ENCODE results near the gene ST3GAL3.
"Not testable (repeated sequence)": the region's sequence is repeated elsewhere in the genome, so short reads cannot be mapped to it uniquely, and the experiment has no call there.

Gene ST3GAL3

GRCh38 chr1:43777916-43778315, 70.6 kb downstream of the ST3GAL3 start:
- H3K4me3 ChIP-seq (ENCODE audit: low read depth in 1 of 2, low read length in 2 of 2); H3K27ac ChIP-seq (ENCODE audit: low read length); H3K4me1 ChIP-seq (ENCODE audit: control insufficient read depth in 1 of 2, insufficient read depth in 2 of 2, low read length in 2 of 2); H3K27me3 ChIP-seq (ENCODE audit: low read depth, low read length); H3K9me3 ChIP-seq (ENCODE audit: control insufficient read depth in 1 of 2, low read length in 2 of 2); H3K36me3 ChIP-seq (ENCODE audit: control insufficient read depth in 1 of 2, insufficient read depth in 2 of 2, low read length in 2 of 2): not testable (repeated sequence)

- Histone ChIP-seq H3K27ac (ENCODE audit: low read length) (no peak overlapping the region), H3K27me3 (ENCODE audit: low read depth, low read length) (no peaks in the 10 kb centered on the region), H3K9me3 (ENCODE audit: control insufficient read depth in 1 of 2, low read length in 2 of 2) (peaks cover 0 to 4% of the 10 kb centered on the region in 2 donors), H3K4me1 (ENCODE audit: control insufficient read depth in 1 of 2, insufficient read depth in 2 of 2, low read length in 2 of 2) (peaks cover 0 to 11% of the 10 kb centered on the region in 2 donors), H3K4me3 (ENCODE audit: low read depth in 1 of 2, low read length in 2 of 2) (no peak overlapping the region), H3K36me3 (ENCODE audit: control insufficient read depth in 1 of 2, insufficient read depth in 2 of 2, low read length in 2 of 2) (no peaks in the 10 kb centered on the region)
These were observed 71.9 kb downstream of the ST3GAL3 start for GRCh38 chr1:43779266-43779665.

GRCh38 chr1:43779805-43780403, 72.6 kb downstream of the ST3GAL3 start:
- Histone ChIP-seq H3K4me3 (ENCODE audit: low read depth in 1 of 2, low read length in 2 of 2) (no peak overlapping the region), H3K36me3 (ENCODE audit: control insufficient read depth in 1 of 2, insufficient read depth in 2 of 2, low read length in 2 of 2) (no peaks in the 10 kb centered on the region), H3K9me3 (ENCODE audit: control insufficient read depth in 1 of 2, low read length in 2 of 2) (peaks cover 0 to 4% of the 10 kb centered on the region in 2 donors), H3K27ac (ENCODE audit: low read length) (no peak overlapping the region), H3K4me1 (ENCODE audit: control insufficient read depth in 1 of 2, insufficient read depth in 2 of 2, low read length in 2 of 2) (peaks cover 0 to 11% of the 10 kb centered on the region in 2 donors), H3K27me3 (ENCODE audit: low read depth, low read length) (no peaks in the 10 kb centered on the region)

DNA sequence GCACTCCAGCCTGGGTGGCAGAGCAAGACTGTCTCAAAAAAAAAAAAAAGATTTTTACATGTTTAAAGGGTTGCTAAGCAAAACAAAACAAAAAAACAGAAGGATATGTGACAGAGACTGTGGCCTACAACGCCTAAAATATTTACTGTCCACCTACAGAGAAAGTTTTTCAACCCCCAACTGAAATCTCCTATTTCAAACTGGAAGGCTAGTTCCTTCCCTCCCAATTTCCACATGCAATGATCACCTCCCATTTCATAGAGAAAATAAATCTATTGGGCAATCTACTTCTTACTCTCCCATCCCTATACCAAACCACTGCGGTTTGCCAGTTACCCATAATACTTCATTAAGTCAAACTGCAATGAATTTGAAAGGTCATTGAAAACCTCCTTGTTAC, 74.2 kb downstream of the ST3GAL3 start:
- Histone ChIP-seq H3K4me1 (ENCODE audit: control insufficient read depth in 1 of 2, insufficient read depth in 2 of 2, low read length in 2 of 2) (peaks cover 0 to 10% of the 10 kb centered on the region in 2 donors), H3K27ac (ENCODE audit: low read length) (no peak overlapping the region), H3K4me3 (ENCODE audit: low read depth in 1 of 2, low read length in 2 of 2) (no peak overlapping the region), H3K36me3 (ENCODE audit: control insufficient read depth in 1 of 2, insufficient read depth in 2 of 2, low read length in 2 of 2) (no peaks in the 10 kb centered on the region), H3K27me3 (ENCODE audit: low read depth, low read length) (no peaks in the 10 kb centered on the region), H3K9me3 (ENCODE audit: control insufficient read depth in 1 of 2, low read length in 2 of 2) (peaks cover 0 to 4% of the 10 kb centered on the region in 2 donors)

GRCh38 chr1:43783096-43783670, 75.8 kb downstream of the ST3GAL3 start:
- peaks cover 0 to 4% of the 10 kb centered on the region in 2 donors for H3K9me3 ChIP-seq (ENCODE audit: control insufficient read depth in 1 of 2, low read length in 2 of 2)
- peaks cover 0 to 11% of the 10 kb centered on the region in 2 donors for H3K4me1 ChIP-seq (ENCODE audit: control insufficient read depth in 1 of 2, insufficient read depth in 2 of 2, low read length in 2 of 2)
- H3K27me3 ChIP-seq (ENCODE audit: low read depth, low read length) = no peaks in the 10 kb centered on the region
- H3K27ac ChIP-seq (ENCODE audit: low read length) = no peak overlapping the region
- no peak overlapping the region for H3K4me3 ChIP-seq (ENCODE audit: low read depth in 1 of 2, low read length in 2 of 2)
- H3K36me3 ChIP-seq (ENCODE audit: control insufficient read depth in 1 of 2, insufficient read depth in 2 of 2, low read length in 2 of 2) = no peaks in the 10 kb centered on the region

DNA sequence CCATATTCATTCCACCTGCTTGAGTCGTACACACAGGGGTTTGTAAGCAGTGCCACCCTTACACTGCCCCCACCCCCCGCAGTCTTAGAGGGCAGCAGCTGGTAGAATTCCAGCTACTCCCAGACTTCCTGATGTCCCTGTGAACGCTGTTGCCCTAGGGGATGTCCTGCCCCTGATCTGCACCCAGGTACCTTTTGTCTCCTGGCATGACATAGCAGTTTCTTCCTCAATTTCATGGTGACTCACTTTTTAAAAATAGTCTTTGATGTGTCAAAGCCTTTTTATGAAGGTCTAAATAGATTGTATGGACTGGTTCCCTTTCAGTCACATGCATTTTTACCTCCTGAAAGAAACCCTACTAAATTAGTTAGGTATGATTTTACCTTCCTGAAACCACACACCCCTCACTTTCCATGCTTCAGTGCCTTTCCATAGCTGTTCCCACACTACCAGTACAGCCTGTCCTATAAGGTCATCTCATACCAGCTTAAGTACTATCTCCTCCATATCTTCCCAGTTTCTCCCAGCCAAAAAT, 76.4 kb downstream of the ST3GAL3 start:
- no peak overlapping the region for H3K4me3 ChIP-seq (ENCODE audit: low read depth in 1 of 2, low read length in 2 of 2)
- H3K27me3 ChIP-seq (ENCODE audit: low read depth, low read length) = no peaks in the 10 kb centered on the region
- peaks cover 0 to 4% of the 10 kb centered on the region in 2 donors for H3K9me3 ChIP-seq (ENCODE audit: control insufficient read depth in 1 of 2, low read length in 2 of 2)
- H3K27ac ChIP-seq (ENCODE audit: low read length) = no peak overlapping the region
- no peaks in the 10 kb centered on the region for H3K36me3 ChIP-seq (ENCODE audit: control insufficient read depth in 1 of 2, insufficient read depth in 2 of 2, low read length in 2 of 2)
- H3K4me1 ChIP-seq (ENCODE audit: control insufficient read depth in 1 of 2, insufficient read depth in 2 of 2, low read length in 2 of 2) = peaks cover 0 to 11% of the 10 kb centered on the region in 2 donors

DNA sequence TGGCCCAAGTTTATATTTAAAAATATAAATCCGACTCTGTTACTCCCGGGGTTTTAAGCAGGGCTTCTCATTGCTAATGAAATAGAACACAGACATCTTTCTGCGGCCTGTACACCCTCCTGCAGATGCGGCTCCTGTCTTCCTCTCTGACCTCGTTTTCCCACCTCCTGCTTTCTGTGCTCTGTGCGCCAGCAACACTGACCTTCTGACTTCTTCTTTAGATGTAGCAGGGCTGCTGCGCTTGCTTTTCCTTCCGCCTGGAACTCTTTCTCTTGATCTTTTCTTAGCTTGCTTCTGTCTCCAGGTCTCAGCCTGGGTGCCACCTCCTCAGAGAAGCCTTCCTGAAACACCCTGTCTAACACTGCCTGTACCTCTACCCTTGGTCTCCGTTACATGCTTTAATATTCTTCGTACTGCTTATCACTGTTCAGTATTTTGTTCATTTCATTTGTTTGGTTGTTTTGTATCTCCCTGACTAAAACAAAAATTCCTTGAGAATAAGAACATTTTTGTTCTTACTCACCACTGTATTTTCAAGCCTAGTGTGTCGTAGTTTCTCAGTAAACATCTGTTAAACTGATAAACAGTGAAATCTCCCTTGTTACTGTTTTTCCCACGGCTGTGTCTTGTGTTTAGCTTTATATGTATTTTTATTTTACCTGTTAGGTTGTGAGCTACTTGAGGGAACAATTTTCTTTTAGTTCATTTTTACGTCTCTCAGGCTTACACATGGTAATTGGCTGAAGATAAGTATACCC, 79.0 kb downstream of the ST3GAL3 start:
- Histone ChIP-seq H3K4me3 (ENCODE audit: low read depth in 1 of 2, low read length in 2 of 2) (no peak overlapping the region), H3K4me1 (ENCODE audit: control insufficient read depth in 1 of 2, insufficient read depth in 2 of 2, low read length in 2 of 2) (peaks cover 0 to 11% of the 10 kb centered on the region in 2 donors), H3K27ac (ENCODE audit: low read length) (peak overlapping the region; percentile 15), H3K36me3 (ENCODE audit: control insufficient read depth in 1 of 2, insufficient read depth in 2 of 2, low read length in 2 of 2) (no peaks in the 10 kb centered on the region), H3K27me3 (ENCODE audit: low read depth, low read length) (no peaks in the 10 kb centered on the region), H3K9me3 (ENCODE audit: control insufficient read depth in 1 of 2, low read length in 2 of 2) (no peaks in the 10 kb centered on the region)

GRCh38 chr1:43786960-43787359, 79.6 kb downstream of the ST3GAL3 start:
- Histone ChIP-seq H3K36me3 (ENCODE audit: control insufficient read depth in 1 of 2, insufficient read depth in 2 of 2, low read length in 2 of 2) (no peaks in the 10 kb centered on the region), H3K4me3 (ENCODE audit: low read depth in 1 of 2, low read length in 2 of 2) (no peak overlapping the region), H3K9me3 (ENCODE audit: control insufficient read depth in 1 of 2, low read length in 2 of 2) (no peaks in the 10 kb centered on the region), H3K27me3 (ENCODE audit: low read depth, low read length) (no peaks in the 10 kb centered on the region), H3K4me1 (ENCODE audit: control insufficient read depth in 1 of 2, insufficient read depth in 2 of 2, low read length in 2 of 2) (peaks cover 0 to 11% of the 10 kb centered on the region in 2 donors), H3K27ac (ENCODE audit: low read length) (peak overlapping the region; percentile 15)

GRCh38 chr1:43789604-43790550, 82.5 kb downstream of the ST3GAL3 start:
- no peaks in the 10 kb centered on the region for H3K9me3 ChIP-seq (ENCODE audit: control insufficient read depth in 1 of 2, low read length in 2 of 2)
- no peak overlapping the region for H3K27ac ChIP-seq (ENCODE audit: low read length)
- H3K36me3 ChIP-seq (ENCODE audit: control insufficient read depth in 1 of 2, insufficient read depth in 2 of 2, low read length in 2 of 2) = no peaks in the 10 kb centered on the region
- H3K4me3 ChIP-seq (ENCODE audit: low read depth in 1 of 2, low read length in 2 of 2) = no peak overlapping the region
- H3K27me3 ChIP-seq (ENCODE audit: low read depth, low read length) = no peaks in the 10 kb centered on the region
- peaks cover 0 to 3% of the 10 kb centered on the region in 2 donors for H3K4me1 ChIP-seq (ENCODE audit: control insufficient read depth in 1 of 2, insufficient read depth in 2 of 2, low read length in 2 of 2)

- Histone ChIP-seq H3K27me3 (ENCODE audit: low read depth, low read length) (no peaks in the 10 kb centered on the region), H3K9me3 (ENCODE audit: control insufficient read depth in 1 of 2, low read length in 2 of 2) (no peaks in the 10 kb centered on the region), H3K27ac (ENCODE audit: low read length) (no peak overlapping the region), H3K4me3 (ENCODE audit: low read depth in 1 of 2, low read length in 2 of 2) (no peak overlapping the region), H3K4me1 (ENCODE audit: control insufficient read depth in 1 of 2, insufficient read depth in 2 of 2, low read length in 2 of 2) (peaks cover 0 to 7% of the 10 kb centered on the region in 2 donors), H3K36me3 (ENCODE audit: control insufficient read depth in 1 of 2, insufficient read depth in 2 of 2, low read length in 2 of 2) (no peaks in the 10 kb centered on the region)
These were observed 83.9 kb downstream of the ST3GAL3 start for GRCh38 chr1:43791243-43791642.
